PC-9 (cell line): ENCODE data around the gene LAMA5. TPM values are rescaled to one million over a fixed set of nuclear protein-coding genes. Genes with fewer than 3 reads are reported as not detected.

Source experiments
- BruUV-seq: library from RNA; stranded (reverse); fragments of 400-500 nt; replicated peaks from 2 replicates; lab custom pipeline; 2021; lab: Mats Ljungman, UMichigan
- CTCF ChIA-PET: fragments of 300-600 bp; sonication (Branson Sonifier 250); formaldehyde crosslinking; loops from one replicate; lab custom pipeline; 2022; ENCODE audit warnings: antibody characterized with exemption; lab: Charles Lee
- POLR2A ChIA-PET: fragments of 300-600 bp; sonication (Branson Sonifier 250); formaldehyde crosslinking; loops from one replicate; lab custom pipeline; 2022; ENCODE audit warnings: antibody characterized with exemption; ENCODE audit not compliant: unreplicated experiment; lab: Charles Lee
- DNase-seq, 2 experiments: peaks; one replicate each; pipeline versions ENCODE4 v3.0.0 to v3.0.0-alpha.2; 2015 to 2022; ENCODE audit warnings: mixed read lengths in 1 of 2
- H2AFZ ChIP-seq: fragments of 200-600 bp; sonication (generic); 2 replicates; pipeline ENCODE4 v1.8.1; 2017; ENCODE audit warnings: antibody characterized with exemption
- H3F3A ChIP-seq: fragments of 200-600 bp; sonication (generic); 2 replicates; pipeline ENCODE4 v1.8.1; 2017; ENCODE audit warnings: antibody characterized with exemption, mild to moderate bottlenecking, low read depth; ENCODE audit not compliant: insufficient read depth
- H3K27ac ChIP-seq: fragments of 200-600 bp; sonication (generic); 2 replicates; pipeline ENCODE4 v1.6.1; 2016; ENCODE audit warnings: mixed run types
- H3K27me3 ChIP-seq: fragments of 200-600 bp; sonication (generic); 2 replicates; pipeline ENCODE4 v1.6.1; 2016; ENCODE audit warnings: low read depth, mixed run types; ENCODE audit not compliant: insufficient read depth
- H3K36me3 ChIP-seq: fragments of 200-600 bp; sonication (generic); 2 replicates; pipeline ENCODE4 v1.6.1; 2016; ENCODE audit warnings: low read depth, mixed run types
- H3K4me1 ChIP-seq: fragments of 200-600 bp; sonication (generic); replicated peaks from 2 replicates; pipeline ENCODE4 v1.6.1; 2016; ENCODE audit warnings: mixed run types; ENCODE audit not compliant: insufficient read depth
- H3K4me2 ChIP-seq: fragments of 200-600 bp; sonication (generic); 2 replicates; pipeline ENCODE4 v1.6.1; 2017; ENCODE audit warnings: mixed run types
- H3K4me3 ChIP-seq: fragments of 200-600 bp; sonication (generic); 2 replicates; pipeline ENCODE4 v1.6.1; 2016; ENCODE audit warnings: mixed run types
- H3K79me2 ChIP-seq: fragments of 200-600 bp; sonication (generic); 2 replicates; pipeline ENCODE4 v1.6.1; 2017; ENCODE audit warnings: low read depth, mixed run types
- H3K9me2 ChIP-seq: fragments of 200-600 bp; sonication (generic); 2 replicates; pipeline ENCODE4 v1.8.1; 2017; ENCODE audit warnings: mild to moderate bottlenecking; ENCODE audit not compliant: insufficient read depth
- H3K9me3 ChIP-seq: fragments of 200-600 bp; sonication (generic); 2 replicates; pipeline ENCODE4 v1.8.1; 2016; ENCODE audit warnings: low read depth; ENCODE audit not compliant: insufficient read depth
- H4K20me1 ChIP-seq: fragments of 200-600 bp; sonication (generic); 2 replicates; pipeline ENCODE4 v1.8.1; 2017; ENCODE audit not compliant: insufficient read depth
- CTCF ChIP-seq: fragments of 200-600 bp; sonication (generic); conservative IDR thresholded peaks from 2 replicates; pipeline ENCODE4 v1.6.1; 2017; ENCODE audit warnings: mixed run types, antibody characterized with exemption, mild to moderate bottlenecking, moderate library complexity
- EZH2 ChIP-seq: fragments of 200-600 bp; sonication (generic); IDR thresholded peaks from 2 replicates; pipeline ENCODE4 v1.8.0; 2017; ENCODE audit warnings: antibody characterized with exemption, low read depth
- intact Hi-C: fragments of 100-400 bp; cut with micrococcal nuclease; formaldehyde crosslinking; loops from one replicate; pipeline ENCODE4 v1.10.0; 2022; ENCODE audit not compliant: unreplicated experiment
- total RNA-seq: library from RNA; stranded (reverse); gene quantifications from 2 replicates; pipeline ENCODE4 v1.2.3, GENCODE V29; 2021

Gene LAMA5
- total RNA-seq, 1 experiment from 2014 or later = 700 TPM

DNA sequence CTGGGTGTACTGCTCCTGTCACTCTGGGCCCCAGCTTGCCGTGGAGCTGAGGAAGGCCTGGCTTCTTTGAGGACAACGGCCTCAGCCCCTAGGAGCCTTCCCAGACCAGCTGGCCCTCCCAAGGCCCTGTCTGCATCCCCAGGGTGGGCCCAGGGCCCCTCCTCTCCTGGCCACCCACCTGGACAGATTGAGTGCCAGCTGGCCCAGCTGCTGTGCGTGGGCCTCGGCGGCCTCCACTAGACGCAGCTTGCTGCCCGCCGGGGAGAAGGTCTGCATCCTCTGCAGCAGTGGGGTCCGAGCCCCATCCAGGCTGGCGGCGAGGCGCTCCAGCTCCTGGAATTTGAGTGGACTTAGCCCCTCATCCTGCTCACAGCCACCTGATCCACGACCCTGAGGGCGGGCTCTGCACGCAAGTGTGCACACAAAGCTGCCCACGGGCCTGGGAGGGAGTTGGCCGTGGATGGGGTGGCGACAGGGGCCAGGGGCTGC is 49.9 kb downstream of the LAMA5 start:
- peaks cover 37% of the 10 kb centered on the region for H3K36me3 ChIP-seq
- ChIA-PET CTCF (no interaction called here), POLR2A (no interaction called here)
- H3K4me1 ChIP-seq = no peaks in the 10 kb centered on the region
- no peak overlapping the region for H2AFZ ChIP-seq
- TF ChIP-seq EZH2 (no peak), CTCF (no peak)
- H3K27ac ChIP-seq = peak overlapping the region; percentile 44; the same call in 1 of the 2 replicates
- no peaks in the 10 kb centered on the region for H3K9me3 ChIP-seq
- H3K9me2 ChIP-seq = no peaks in the 10 kb centered on the region
- no peak for DNase-seq
- peaks cover 26% of the 10 kb centered on the region for H3K79me2 ChIP-seq
- no peak overlapping the region for H3K4me2 ChIP-seq
- H4K20me1 ChIP-seq = peaks cover 75% of the 10 kb centered on the region
- intact Hi-C loops = no loop called here
- H3K27me3 ChIP-seq = no peaks in the 10 kb centered on the region
- no peak overlapping the region for H3K4me3 ChIP-seq
- no TSS peak for BruUV-seq
- peaks cover 76% of the 10 kb centered on the region for H3F3A ChIP-seq

- CTCF ChIA-PET = no interaction called here
- DNase-seq = no peak
- H3K36me3 ChIP-seq = peaks cover 37% of the 10 kb centered on the region
- no peaks in the 10 kb centered on the region for H3K9me3 ChIP-seq
- BruUV-seq = no TSS peak
- no peak overlapping the region for H2AFZ ChIP-seq
- no peaks in the 10 kb centered on the region for H3K9me2 ChIP-seq
- POLR2A ChIA-PET = no interaction called here
- H3K27me3 ChIP-seq = no peaks in the 10 kb centered on the region
- peaks cover 26% of the 10 kb centered on the region for H3K79me2 ChIP-seq
- no peak for TF ChIP-seq CTCF
- no peak for TF ChIP-seq EZH2
- peaks cover 75% of the 10 kb centered on the region for H3F3A ChIP-seq
- H3K4me3 ChIP-seq = no peak overlapping the region
- no peak overlapping the region for H3K27ac ChIP-seq
- peaks cover 74% of the 10 kb centered on the region for H4K20me1 ChIP-seq
- no peak overlapping the region for H3K4me2 ChIP-seq
- no peaks in the 10 kb centered on the region for H3K4me1 ChIP-seq
- intact Hi-C loops = no loop called here
These were observed 50.6 kb downstream of the LAMA5 start for GRCh38 chr20:62316331-62317166.

GRCh38 chr20:62315773-62316172 is 51.3 kb downstream of the LAMA5 start:
- Histone ChIP-seq H3K27me3 (no peaks in the 10 kb centered on the region), H3F3A (peaks cover 82% of the 10 kb centered on the region), H3K36me3 (peaks cover 36% of the 10 kb centered on the region), H2AFZ (no peak overlapping the region), H3K4me3 (no peak overlapping the region), H3K79me2 (peaks cover 26% of the 10 kb centered on the region), H4K20me1 (peaks cover 80% of the 10 kb centered on the region), H3K4me1 (no peaks in the 10 kb centered on the region), H3K9me2 (no peaks in the 10 kb centered on the region), H3K4me2 (no peak overlapping the region), H3K9me3 (no peaks in the 10 kb centered on the region), H3K27ac (no peak overlapping the region)
- TF ChIP-seq EZH2 (no peak), CTCF (no peak)
- ChIA-PET CTCF (no interaction called here), POLR2A (no interaction called here)
- intact Hi-C loops = no loop called here
- BruUV-seq = no TSS peak
- DNase-seq = no peak
